SU-DHL-6 (cell line): ENCODE measurements around the gene AGAP1.

Experiments
- EZH2phosphoT487 ChIP-seq: fragments of 200-600 bp; sonication (generic), shearing (Covaris generic); conservative IDR thresholded peaks from 2 replicates; pipeline ENCODE4 v1.6.1; 2018; ENCODE audit warnings: mild to moderate bottlenecking, antibody characterized with exemption, low read length, moderate library complexity, mixed read lengths
- TF ChIP-seq, protein P1 (sequence below): fragments of 200-600 bp; sonication (generic); IDR thresholded peaks from one replicate; pipeline ENCODE4 v1.5.1; 2017; ENCODE audit warnings: antibody characterized with exemption, mild to moderate bottlenecking, low read length, moderate library complexity; ENCODE audit not compliant: insufficient read depth, poor library complexity, severe bottlenecking

DNA sequence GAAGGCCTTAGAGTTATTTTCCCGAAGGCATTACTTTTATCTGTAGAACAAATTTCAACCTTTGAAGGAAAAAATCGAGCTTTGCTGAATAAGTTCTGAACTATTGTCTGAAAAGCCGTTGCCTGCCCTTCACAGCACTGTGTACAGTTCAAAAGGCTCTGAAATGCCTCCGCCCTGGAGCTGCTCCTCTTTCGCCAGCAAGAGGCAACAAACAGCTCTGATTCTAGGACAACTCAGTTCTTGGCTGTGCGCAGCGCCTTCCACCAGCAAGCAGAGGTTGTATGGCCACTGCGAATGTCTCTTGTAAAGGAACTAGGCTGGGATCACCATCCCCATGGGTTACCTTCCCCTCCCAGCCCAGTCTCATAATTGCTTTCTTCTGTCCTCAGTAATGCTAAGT is 365.8 kb downstream of the AGAP1 start:
- TF ChIP-seq, protein P1, sequence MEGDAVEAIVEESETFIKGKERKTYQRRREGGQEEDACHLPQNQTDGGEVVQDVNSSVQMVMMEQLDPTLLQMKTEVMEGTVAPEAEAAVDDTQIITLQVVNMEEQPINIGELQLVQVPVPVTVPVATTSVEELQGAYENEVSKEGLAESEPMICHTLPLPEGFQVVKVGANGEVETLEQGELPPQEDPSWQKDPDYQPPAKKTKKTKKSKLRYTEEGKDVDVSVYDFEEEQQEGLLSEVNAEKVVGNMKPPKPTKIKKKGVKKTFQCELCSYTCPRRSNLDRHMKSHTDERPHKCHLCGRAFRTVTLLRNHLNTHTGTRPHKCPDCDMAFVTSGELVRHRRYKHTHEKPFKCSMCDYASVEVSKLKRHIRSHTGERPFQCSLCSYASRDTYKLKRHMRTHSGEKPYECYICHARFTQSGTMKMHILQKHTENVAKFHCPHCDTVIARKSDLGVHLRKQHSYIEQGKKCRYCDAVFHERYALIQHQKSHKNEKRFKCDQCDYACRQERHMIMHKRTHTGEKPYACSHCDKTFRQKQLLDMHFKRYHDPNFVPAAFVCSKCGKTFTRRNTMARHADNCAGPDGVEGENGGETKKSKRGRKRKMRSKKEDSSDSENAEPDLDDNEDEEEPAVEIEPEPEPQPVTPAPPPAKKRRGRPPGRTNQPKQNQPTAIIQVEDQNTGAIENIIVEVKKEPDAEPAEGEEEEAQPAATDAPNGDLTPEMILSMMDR, result no peak
- no peak for TF ChIP-seq EZH2phosphoT487
